Stomach (tissue), 4 donors: ENCODE measurements around the gene OGFOD2.

ENCODE experiments used
- CTCF ChIP-seq, 7 experiments: fragments of 450-650 bp in 4 of 7; fragments of 200-600 bp in 3 of 7; sonication (generic) in 3 of 7; IDR thresholded peaks; one replicate each; pipeline ENCODE4 v1.5.1; 2016 to 2019; ENCODE audit warnings: antibody characterized with exemption in 7 of 7, control low read depth in 2 of 7, mild to moderate bottlenecking in 1 of 7
- EP300 ChIP-seq: sonication (generic); formaldehyde crosslinking; IDR thresholded peaks from one replicate; pipeline ENCODE4 v1.6.1; 2017; ENCODE audit warnings: antibody characterized with exemption
- POLR2A ChIP-seq, 4 donors: fragments of 450-650 bp; IDR thresholded peaks; one replicate each; pipeline ENCODE4 v1.6.1; 2016; ENCODE audit warnings: antibody characterized with exemption in 4 of 4, control low read depth in 2 of 4, mild to moderate bottlenecking in 1 of 4, moderate library complexity in 1 of 4

- no peak for TF ChIP-seq CTCF (IDR thresholded peaks at IDR 0.05)
- no peak for TF ChIP-seq EP300
- no peak for TF ChIP-seq POLR2A (IDR thresholded peaks at IDR 0.05)
Measured at GRCh38 chr12:123001464-123001863, 26.4 kb downstream of the OGFOD2 start.
